Neural cell (in vitro differentiated cells): ENCODE results near the gene FGR. TPM values are rescaled to one million over a fixed set of nuclear protein-coding genes. Genes with fewer than 3 reads are reported as not detected.

Source experiments
- H2AFZ ChIP-seq: fragments of 200-600, 300-800 bp; sonication (generic), shearing (Covaris generic); 2 replicates; pipeline ENCODE4 v1.6.0; 2014; ENCODE audit warnings: low read depth, mild to moderate bottlenecking, antibody characterized with exemption, low read length, moderate library complexity
- H3F3A ChIP-seq: fragments of 200-600 bp; shearing (Covaris generic); 2 replicates; pipeline ENCODE4 v1.6.1; 2016; ENCODE audit warnings: mild to moderate bottlenecking, moderate library complexity, mixed read lengths, antibody characterized with exemption, low read length; ENCODE audit not compliant: insufficient read depth, poor library complexity, severe bottlenecking
- H3K27ac ChIP-seq: fragments of 200-600, 300-800 bp; sonication (generic), shearing (Covaris generic); 2 replicates; pipeline ENCODE4 v1.5.1; 2014; ENCODE audit warnings: mild to moderate bottlenecking, low read length, moderate library complexity
- H3K27me3 ChIP-seq: fragments of 300-800, 200-600 bp; sonication (generic), shearing (Covaris generic); 2 replicates; pipeline ENCODE4 v1.6.0; 2014; ENCODE audit warnings: mild to moderate bottlenecking, low read depth, low read length, moderate library complexity; ENCODE audit not compliant: insufficient read depth
- H3K36me3 ChIP-seq: fragments of 300-800, 200-600 bp; sonication (generic), shearing (Covaris generic); 2 replicates; pipeline ENCODE4 v1.5.1; 2014; ENCODE audit warnings: mild to moderate bottlenecking, antibody characterized with exemption, low read length, moderate library complexity; ENCODE audit not compliant: insufficient read depth
- H3K4me2 ChIP-seq: fragments of 300-800, 200-600 bp; sonication (generic), shearing (Covaris generic); 2 replicates; pipeline ENCODE4 v1.6.0; 2014; ENCODE audit warnings: mild to moderate bottlenecking, low read length
- H3K4me3 ChIP-seq: fragments of 300-800, 200-600 bp; sonication (generic), shearing (Covaris generic); 2 replicates; pipeline ENCODE4 v1.5.1; 2014; ENCODE audit warnings: mild to moderate bottlenecking, low read length, moderate library complexity
- H3K79me2 ChIP-seq: fragments of 200-600 bp; shearing (Covaris generic); replicated peaks from 2 replicates; pipeline ENCODE4 v1.6.0; 2014; ENCODE audit warnings: mild to moderate bottlenecking, low read length, moderate library complexity; ENCODE audit not compliant: insufficient read depth
- H3K9ac ChIP-seq: fragments of 300-800, 200-600 bp; sonication (generic), shearing (Covaris generic); 2 replicates; pipeline ENCODE4 v1.6.1; 2016; ENCODE audit warnings: mild to moderate bottlenecking, low read length, mixed read lengths
- H3K9me2 ChIP-seq: fragments of 200-600 bp; shearing (Covaris generic); 2 replicates; pipeline ENCODE4 v1.6.1; 2016; ENCODE audit warnings: mild to moderate bottlenecking, low read length, mixed read lengths; ENCODE audit not compliant: insufficient read depth
- H3K9me3 ChIP-seq: fragments of 200-600, 300-800 bp; sonication (generic), shearing (Covaris generic); 2 replicates; pipeline ENCODE4 v1.6.1; 2016; ENCODE audit warnings: mild to moderate bottlenecking, mixed run types, low read length, moderate library complexity, mixed read lengths
- H4K20me1 ChIP-seq: fragments of 200-600 bp; shearing (Covaris generic); 2 replicates; pipeline ENCODE4 v1.6.1; 2016; ENCODE audit warnings: mild to moderate bottlenecking, mixed run types; ENCODE audit not compliant: insufficient read depth
- CTCF ChIP-seq: fragments of 450-650 bp; IDR thresholded peaks from 2 replicates; pipeline ENCODE4 v1.5.1; 2014; ENCODE audit warnings: antibody characterized with exemption, mild to moderate bottlenecking, moderate library complexity; ENCODE audit not compliant: poor library complexity, severe bottlenecking
- EP300 ChIP-seq: fragments of 450-650 bp; conservative IDR thresholded peaks from 2 replicates; pipeline ENCODE4 v1.6.1; 2014; ENCODE audit warnings: antibody characterized with exemption, mild to moderate bottlenecking, moderate library complexity; ENCODE audit not compliant: poor library complexity, severe bottlenecking
- EZH2 ChIP-seq: fragments of 200-600, 300-800 bp; shearing (Covaris generic), sonication (generic); IDR thresholded peaks from 2 replicates; pipeline ENCODE4 v1.6.1; 2014; ENCODE audit warnings: antibody characterized with exemption, low read length, borderline replicate concordance, mild to moderate bottlenecking; ENCODE audit not compliant: insufficient read depth, poor library complexity, severe bottlenecking
- MXI1 ChIP-seq: fragments of 450-650 bp; conservative IDR thresholded peaks from 2 replicates; pipeline ENCODE4 v1.6.1; 2014; ENCODE audit warnings: antibody characterized with exemption, mild to moderate bottlenecking; ENCODE audit not compliant: poor library complexity, severe bottlenecking
- POLR2AphosphoS5 ChIP-seq: IDR thresholded peaks from 2 replicates; pipeline ENCODE4 v1.6.1; 2012
- REST ChIP-seq: IDR thresholded peaks from 2 replicates; pipeline ENCODE4 v1.6.1; 2012; ENCODE audit warnings: borderline replicate concordance
- SMC3 ChIP-seq: fragments of 450-650 bp; conservative IDR thresholded peaks from 2 replicates; pipeline ENCODE4 v1.6.1; 2014; ENCODE audit warnings: antibody characterized with exemption, mild to moderate bottlenecking, moderate library complexity; ENCODE audit not compliant: poor library complexity
- TAF1 ChIP-seq: IDR thresholded peaks from 2 replicates; pipeline ENCODE4 v1.6.1; 2012; ENCODE audit warnings: low read depth
- polyA plus RNA-seq: library from polyadenylated mRNA; depleted of rRNA; stranded (reverse); fragments of >200 nt; gene quantifications from 2 replicates; pipeline ENCODE4 v1.2.3, GENCODE V29; 2014

The FGR gene
- polyA plus RNA-seq, 1 donor from 2014 or later: not detected

GRCh38 chr1:27574871-27575831 lies 59.8 kb downstream of the FGR start:
- TF ChIP-seq SMC3 (no peak), CTCF (peak; percentile 53)
- Histone ChIP-seq H3K4me2 (no peak overlapping the region), H3K9me2 (no peaks in the 10 kb centered on the region), H3K79me2 (peaks cover 67% of the 10 kb centered on the region), H4K20me1 (peaks cover 7% of the 10 kb centered on the region), H3K4me3 (peak overlapping the region; percentile 43), H3K9ac (peak overlapping the region; percentile 31), H3F3A (peaks cover 3% of the 10 kb centered on the region), H3K27ac (no peak overlapping the region), H3K9me3 (no peaks in the 10 kb centered on the region), H3K27me3 (no peaks in the 10 kb centered on the region), H3K36me3 (no peaks in the 10 kb centered on the region), H2AFZ (no peak overlapping the region)

- TF ChIP-seq MXI1 (no peak), SMC3 (no peak)
- Histone ChIP-seq H3F3A (peaks cover 3% of the 10 kb centered on the region), H3K9ac (peak overlapping the region; percentile 31), H2AFZ (no peak overlapping the region), H3K36me3 (no peaks in the 10 kb centered on the region), H3K9me2 (no peaks in the 10 kb centered on the region), H3K4me3 (peak overlapping the region; percentile 43), H3K4me2 (no peak overlapping the region), H3K27me3 (no peaks in the 10 kb centered on the region), H3K79me2 (peaks cover 72% of the 10 kb centered on the region), H4K20me1 (peaks cover 7% of the 10 kb centered on the region), H3K27ac (peak overlapping the region; percentile 72), H3K9me3 (no peaks in the 10 kb centered on the region)
Observed at GRCh38 chr1:27574001-27574781, 60.8 kb downstream of the FGR start.

GRCh38 chr1:27572679-27573426 lies 62.1 kb downstream of the FGR start:
- no peak for TF ChIP-seq MXI1
- peak; percentile 25 for TF ChIP-seq EP300
- no peak for TF ChIP-seq TAF1
- TF ChIP-seq SMC3: no peak
- TF ChIP-seq EZH2: no peak
- no peak for TF ChIP-seq REST
- TF ChIP-seq POLR2AphosphoS5: peak; percentile 5
- no peak for TF ChIP-seq CTCF
- Histone ChIP-seq H3K9me2 (no peaks in the 10 kb centered on the region), H4K20me1 (peaks cover 7% of the 10 kb centered on the region), H3K27me3 (no peaks in the 10 kb centered on the region), H3K9me3 (no peaks in the 10 kb centered on the region), H3K79me2 (peaks cover 77% of the 10 kb centered on the region), H3K4me2 (peak overlapping the region; percentile 97), H3K36me3 (no peaks in the 10 kb centered on the region), H3F3A (peaks cover 3% of the 10 kb centered on the region), H2AFZ (no peak overlapping the region), H3K9ac (peak overlapping the region; percentile 63), H3K27ac (peak overlapping the region; percentile 72), H3K4me3 (peak overlapping the region; percentile 61)
